ENCODE data around the gene CROCC.
"Not testable (repeated sequence)": the region's sequence is repeated elsewhere in the genome, so short reads cannot be mapped to it uniquely, and the experiment has no call there.

CROCC gene

GRCh38 chr1:16914928-16915626, 6.7 kb upstream of the CROCC start:
- not testable (repeated sequence) for FAIRE-seq; DNase-seq (ENCODE audit: insufficient read length, low spot score)

- no peak for DNase-seq (ENCODE audit: insufficient read length, low spot score)
- FAIRE-seq: no peak
Observed at GRCh38 chr1:16915627-16915973, 6.1 kb upstream of the CROCC start.

GRCh38 chr1:16916036-16916880, 5.5 kb upstream of the CROCC start:
- not testable (repeated sequence) for DNase-seq (ENCODE audit: insufficient read length, low spot score); FAIRE-seq

GRCh38 chr1:16918371-16918770, 3.4 kb upstream of the CROCC start:
- FAIRE-seq: no peak
- DNase-seq (ENCODE audit: insufficient read length, low spot score): no peak

GRCh38 chr1:16918936-16919665, 2.6 kb upstream of the CROCC start:
- not testable (repeated sequence) for FAIRE-seq; DNase-seq (ENCODE audit: insufficient read length, low spot score)

DNA sequence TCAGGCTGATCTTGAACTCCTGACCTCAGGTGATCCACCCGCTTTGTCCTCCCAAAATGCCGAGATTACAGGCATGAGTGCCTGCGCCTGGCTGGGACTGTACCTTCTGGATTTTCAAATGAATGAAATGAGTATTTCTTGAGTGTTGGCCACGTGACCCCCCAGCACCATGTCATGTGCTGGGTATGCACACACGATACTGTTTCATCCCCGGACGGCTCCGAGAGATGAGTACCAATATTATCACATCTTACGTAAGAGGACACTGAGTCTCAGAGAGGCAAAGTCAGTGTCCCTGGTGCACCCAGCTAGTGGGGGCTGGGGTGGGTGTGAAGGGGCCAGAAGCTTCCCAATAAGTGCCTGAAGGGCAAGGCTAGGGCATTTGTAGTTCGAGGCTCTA, 780 bp upstream of the CROCC start:
- FAIRE-seq (no peak), DNase-seq (ENCODE audit: insufficient read length, low spot score) (no peak)

DNA sequence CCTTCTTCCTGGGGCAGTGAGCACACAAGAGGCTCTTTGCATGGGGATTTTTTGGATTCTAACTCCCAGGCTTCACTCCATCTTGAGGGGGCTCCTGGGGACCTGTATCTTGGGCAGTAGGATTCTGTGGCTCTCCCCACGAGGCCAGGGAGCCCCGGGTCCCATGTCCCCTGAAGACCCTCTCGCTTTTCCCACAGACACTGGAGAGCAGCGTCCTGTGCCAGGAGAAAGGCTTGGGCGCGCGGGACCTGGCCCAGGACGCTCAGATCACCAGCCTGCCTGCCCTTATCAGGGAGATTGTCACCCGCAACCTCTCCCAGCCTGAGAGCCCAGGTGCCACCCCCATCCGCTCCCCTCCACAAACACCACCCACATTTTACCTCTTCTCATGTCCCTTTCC, 735 bp downstream of the CROCC start:
- DNase-seq (ENCODE audit: insufficient read length, low spot score) (no peak), FAIRE-seq (no peak)

- FAIRE-seq: no peak
- no peak for DNase-seq (ENCODE audit: insufficient read length, low spot score)
Observed at GRCh38 chr1:16922885-16923431, 1.2 kb downstream of the CROCC start.

DNA sequence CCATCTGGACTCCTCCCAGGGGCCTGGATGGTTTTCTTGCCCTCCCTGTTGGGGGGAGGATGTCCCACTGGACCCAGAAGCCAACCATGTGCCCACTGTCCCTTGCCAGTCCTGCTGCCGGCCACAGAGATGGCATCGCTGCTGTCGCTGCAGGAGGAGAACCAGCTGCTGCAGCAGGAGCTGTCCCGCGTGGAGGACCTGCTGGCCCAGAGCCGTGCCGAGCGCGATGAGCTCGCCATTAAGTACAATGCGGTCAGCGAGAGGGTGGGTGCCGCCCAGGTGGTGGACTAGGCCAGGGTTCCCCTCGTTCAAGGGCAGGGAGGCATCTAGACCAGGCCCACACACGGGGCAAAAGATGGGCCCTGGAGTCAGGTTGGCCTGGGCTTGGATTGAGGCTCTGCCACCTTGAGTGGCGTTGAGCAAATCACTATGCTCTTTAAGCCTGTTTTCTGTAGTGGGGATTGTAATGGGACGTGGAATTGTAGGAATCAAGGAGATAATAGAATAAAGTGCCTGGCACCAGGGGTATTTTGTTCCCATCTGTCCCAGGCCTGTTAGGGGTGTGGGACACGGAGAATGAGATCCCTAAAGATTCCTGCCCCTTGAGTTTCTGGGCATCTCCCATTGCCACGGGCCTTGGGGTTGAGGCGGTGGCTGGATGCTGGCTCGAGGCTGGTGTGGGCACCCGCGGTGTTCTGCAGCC, 2.6 kb downstream of the CROCC start:
- FAIRE-seq (no peak), DNase-seq (ENCODE audit: insufficient read length, low spot score) (no peak)

DNA sequence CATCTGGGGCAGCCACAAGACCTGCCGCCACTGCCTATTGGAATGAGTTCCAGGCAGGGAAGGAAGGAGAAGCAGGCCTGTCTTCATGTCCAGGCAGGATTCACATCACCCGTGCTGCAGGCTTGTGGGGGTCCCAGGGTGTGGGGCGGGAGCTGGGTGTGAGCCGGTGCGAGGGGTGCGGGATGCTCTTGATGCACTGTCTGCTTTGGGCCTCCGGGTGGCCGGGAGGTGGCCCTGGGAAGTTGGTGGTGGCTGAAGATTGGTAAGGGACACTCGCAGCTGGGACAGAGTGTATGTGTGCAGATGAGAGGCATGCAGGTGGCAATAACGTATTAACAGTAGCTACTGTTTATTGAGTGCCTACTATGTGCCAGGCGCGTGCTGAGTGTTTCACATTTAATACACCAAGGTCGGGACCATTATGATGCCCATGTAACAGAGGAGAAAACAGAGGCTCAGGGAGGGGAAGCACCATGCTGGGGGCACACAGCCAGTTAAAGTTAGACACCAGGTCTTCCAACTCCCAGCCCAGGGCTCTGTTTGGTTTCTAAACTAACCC, 3.3 kb downstream of the CROCC start:
- FAIRE-seq: no peak

DNA sequence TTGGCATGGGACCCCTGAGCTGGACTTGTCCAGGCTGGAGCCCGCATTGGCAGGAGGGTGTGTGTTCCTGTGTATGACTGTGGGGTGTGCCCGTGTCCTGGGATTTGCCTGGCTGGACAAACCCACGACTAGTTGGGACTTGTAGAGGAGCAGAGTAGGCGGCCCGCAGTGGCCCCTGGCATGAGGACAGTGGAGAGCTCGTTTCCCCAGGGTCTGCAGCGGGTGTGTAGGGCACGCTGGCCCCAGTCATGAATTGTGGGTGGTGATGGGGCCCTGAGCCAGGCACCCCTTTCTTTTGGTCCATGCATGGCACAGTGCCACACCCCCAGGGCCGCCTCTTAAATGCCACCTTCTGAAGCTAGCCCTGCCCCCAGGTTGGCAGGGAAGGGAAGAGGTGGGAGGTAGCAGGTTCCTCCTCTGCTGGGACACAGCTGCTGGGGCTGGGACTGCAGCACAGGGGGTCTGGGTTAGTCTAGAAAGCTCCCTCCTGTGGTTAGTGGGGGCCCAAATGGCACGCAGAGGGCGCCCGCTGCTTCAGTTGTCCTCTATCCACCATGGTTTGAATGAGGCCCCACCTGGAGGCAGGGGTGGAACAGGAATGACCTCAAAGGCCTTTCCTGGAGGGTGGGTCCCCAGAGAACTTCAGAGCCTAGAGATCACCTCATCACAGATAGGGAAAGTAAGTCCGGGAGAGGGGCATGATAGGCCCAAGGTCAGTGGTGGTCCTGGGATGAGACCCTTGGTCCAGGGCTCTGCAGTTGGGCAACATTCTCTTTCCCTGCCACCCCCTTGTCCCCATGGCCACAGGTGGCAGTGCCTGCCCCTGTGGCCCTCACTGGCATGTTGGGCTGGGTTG, 4.1 kb downstream of the CROCC start:
- FAIRE-seq: no peak

More for the DNA sequence above, 3.3 kb downstream of the CROCC start:
- no peak for DNase-seq (ENCODE audit: insufficient read length, low spot score)

DNA sequence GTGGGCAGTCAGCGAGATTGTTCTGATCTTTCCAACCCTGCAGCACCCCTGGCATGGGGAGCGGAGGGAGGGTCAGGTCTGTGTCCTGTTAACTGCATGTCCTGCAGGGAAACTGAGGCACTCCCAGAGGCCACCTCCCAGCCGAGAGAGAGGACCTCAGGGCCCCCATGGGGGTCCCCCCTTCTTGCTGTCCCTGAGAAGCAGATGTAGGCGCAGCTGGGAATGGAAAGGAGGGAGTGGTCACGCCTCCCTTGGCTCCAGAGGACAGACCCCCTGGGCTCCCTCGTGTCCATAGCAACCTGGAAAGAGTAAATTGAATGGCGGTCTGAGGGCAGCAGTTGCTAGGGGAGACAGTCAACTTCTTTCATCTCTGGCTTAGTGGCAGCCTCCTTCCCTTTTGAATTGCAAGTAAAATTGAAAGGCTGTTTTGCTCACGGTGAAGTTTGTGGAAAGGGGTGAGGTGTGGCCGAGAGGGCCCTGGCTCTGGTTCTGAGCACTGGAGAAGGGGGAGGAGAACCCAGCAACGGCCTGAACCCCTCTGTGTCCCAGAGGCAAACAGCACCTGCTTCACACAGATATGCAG, 4.9 kb downstream of the CROCC start:
- FAIRE-seq (no peak), DNase-seq (ENCODE audit: insufficient read length, low spot score) (no peak)

More for the DNA sequence above, 4.1 kb downstream of the CROCC start:
- no peak for DNase-seq (ENCODE audit: insufficient read length, low spot score)

GRCh38 chr1:16927256-16927655, 5.5 kb downstream of the CROCC start:
- DNase-seq (ENCODE audit: insufficient read length, low spot score) (no peak), FAIRE-seq (no peak)

DNA sequence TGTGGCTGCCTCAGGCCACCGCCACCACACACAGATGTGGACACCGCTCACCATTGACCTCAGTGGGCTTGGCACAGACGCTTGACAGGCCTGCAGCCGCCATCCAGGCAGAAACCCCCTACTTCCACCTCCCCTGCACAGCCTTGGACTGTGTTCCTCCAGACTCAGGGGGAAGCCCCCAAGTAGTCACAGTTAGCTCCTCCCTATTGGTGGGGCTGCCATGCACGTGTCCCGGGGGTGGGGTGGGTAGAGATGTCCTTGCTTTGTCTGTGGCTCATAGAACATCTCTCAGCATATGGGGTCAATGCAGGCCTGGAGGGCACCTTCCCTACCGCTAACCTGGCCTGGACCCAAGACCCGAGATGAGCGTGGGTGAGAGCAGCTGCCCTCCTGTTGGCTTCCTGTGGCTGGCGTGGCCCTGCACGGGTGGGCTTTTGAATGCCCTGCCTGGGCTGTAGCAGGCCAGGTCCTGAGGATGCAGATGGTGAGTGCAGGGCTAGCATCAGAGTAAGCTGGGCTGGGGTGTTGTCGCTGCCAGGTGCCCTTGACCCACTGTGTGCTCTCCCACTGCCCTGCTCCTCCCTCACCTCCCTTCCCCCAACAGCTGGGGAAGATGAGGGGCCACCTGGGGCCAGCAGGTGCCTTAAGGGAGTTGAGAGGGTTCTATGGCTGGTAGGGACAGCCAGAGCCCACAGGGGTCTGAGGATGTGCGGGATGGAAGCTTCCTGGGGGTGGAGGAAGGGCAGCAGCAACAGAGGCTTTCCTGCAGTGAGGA, 6.2 kb downstream of the CROCC start:
- FAIRE-seq: no peak
- DNase-seq (ENCODE audit: insufficient read length, low spot score): no peak

GRCh38 chr1:16929146-16930041, 7.7 kb downstream of the CROCC start:
- DNase-seq (ENCODE audit: insufficient read length, low spot score); FAIRE-seq: not testable (repeated sequence)

DNA sequence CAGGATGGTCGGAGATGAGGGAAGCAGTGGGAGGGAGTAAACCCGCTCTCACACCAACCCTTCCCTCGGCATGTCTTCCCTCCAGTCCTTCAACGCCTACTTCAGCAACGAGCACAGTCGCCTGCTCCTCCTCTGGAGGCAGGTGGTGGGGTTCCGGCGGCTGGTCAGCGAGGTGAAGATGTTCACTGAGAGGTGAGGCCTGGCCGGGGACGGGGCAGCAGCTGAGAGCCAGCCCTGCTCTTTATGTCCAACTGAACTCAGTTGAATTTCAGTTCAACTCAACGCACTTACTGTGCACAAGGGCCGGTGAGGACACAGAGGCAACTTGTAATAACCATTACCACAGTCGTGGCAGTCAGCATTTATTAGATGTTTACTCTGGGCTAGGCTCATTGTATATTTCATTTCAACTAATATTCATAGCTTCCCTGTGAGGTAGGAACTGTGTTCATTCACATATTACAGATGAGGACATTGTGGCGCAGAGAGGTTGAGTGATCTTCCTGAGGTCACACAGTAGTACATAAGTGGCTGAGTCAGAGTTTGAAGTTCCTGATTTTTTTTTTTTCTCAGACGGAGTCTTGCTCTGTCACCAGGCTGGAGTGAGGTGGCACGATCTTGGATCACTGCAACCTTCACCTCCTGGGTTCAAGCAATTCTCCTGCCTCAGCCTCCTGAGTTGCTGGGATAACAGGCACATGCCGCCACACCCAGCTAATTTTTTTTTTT, 9.6 kb downstream of the CROCC start:
- not testable (repeated sequence) for DNase-seq (ENCODE audit: insufficient read length, low spot score); FAIRE-seq
